SH-SY5Y (cell line): ENCODE data around the gene CNTLN.

Experiments used
- GATA2 ChIP-seq: IDR thresholded peaks from 2 replicates; pipeline ENCODE4 v1.6.1; 2011; ENCODE audit warnings: mild to moderate bottlenecking, low read depth, low read length
- GATA3 ChIP-seq: IDR thresholded peaks from 2 replicates; pipeline ENCODE4 v1.6.1; 2011; ENCODE audit warnings: low read depth, mild to moderate bottlenecking, low read length, moderate library complexity

The CNTLN gene, protein sequence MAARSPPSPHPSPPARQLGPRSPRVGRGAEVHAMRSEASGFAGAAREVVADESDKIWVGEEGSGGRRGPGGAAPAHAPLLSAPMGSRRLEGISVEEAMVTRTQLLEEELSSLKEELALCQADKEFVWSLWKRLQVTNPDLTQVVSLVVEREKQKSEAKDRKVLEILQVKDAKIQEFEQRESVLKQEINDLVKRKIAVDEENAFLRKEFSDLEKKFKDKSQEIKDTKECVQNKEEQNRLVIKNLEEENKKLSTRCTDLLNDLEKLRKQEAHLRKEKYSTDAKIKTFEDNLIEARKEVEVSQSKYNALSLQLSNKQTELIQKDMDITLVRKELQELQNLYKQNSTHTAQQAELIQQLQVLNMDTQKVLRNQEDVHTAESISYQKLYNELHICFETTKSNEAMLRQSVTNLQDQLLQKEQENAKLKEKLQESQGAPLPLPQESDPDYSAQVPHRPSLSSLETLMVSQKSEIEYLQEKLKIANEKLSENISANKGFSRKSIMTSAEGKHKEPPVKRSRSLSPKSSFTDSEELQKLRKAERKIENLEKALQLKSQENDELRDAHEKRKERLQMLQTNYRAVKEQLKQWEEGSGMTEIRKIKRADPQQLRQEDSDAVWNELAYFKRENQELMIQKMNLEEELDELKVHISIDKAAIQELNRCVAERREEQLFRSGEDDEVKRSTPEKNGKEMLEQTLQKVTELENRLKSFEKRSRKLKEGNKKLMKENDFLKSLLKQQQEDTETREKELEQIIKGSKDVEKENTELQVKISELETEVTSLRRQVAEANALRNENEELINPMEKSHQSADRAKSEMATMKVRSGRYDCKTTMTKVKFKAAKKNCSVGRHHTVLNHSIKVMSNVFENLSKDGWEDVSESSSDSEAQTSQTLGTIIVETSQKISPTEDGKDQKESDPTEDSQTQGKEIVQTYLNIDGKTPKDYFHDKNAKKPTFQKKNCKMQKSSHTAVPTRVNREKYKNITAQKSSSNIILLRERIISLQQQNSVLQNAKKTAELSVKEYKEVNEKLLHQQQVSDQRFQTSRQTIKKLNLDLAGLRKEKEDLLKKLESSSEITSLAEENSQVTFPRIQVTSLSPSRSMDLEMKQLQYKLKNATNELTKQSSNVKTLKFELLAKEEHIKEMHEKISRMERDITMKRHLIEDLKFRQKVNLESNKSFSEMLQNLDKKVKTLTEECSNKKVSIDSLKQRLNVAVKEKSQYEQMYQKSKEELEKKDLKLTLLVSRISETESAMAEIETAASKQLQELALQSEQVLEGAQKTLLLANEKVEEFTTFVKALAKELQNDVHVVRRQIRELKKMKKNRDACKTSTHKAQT (N-terminal part only)

DNA sequence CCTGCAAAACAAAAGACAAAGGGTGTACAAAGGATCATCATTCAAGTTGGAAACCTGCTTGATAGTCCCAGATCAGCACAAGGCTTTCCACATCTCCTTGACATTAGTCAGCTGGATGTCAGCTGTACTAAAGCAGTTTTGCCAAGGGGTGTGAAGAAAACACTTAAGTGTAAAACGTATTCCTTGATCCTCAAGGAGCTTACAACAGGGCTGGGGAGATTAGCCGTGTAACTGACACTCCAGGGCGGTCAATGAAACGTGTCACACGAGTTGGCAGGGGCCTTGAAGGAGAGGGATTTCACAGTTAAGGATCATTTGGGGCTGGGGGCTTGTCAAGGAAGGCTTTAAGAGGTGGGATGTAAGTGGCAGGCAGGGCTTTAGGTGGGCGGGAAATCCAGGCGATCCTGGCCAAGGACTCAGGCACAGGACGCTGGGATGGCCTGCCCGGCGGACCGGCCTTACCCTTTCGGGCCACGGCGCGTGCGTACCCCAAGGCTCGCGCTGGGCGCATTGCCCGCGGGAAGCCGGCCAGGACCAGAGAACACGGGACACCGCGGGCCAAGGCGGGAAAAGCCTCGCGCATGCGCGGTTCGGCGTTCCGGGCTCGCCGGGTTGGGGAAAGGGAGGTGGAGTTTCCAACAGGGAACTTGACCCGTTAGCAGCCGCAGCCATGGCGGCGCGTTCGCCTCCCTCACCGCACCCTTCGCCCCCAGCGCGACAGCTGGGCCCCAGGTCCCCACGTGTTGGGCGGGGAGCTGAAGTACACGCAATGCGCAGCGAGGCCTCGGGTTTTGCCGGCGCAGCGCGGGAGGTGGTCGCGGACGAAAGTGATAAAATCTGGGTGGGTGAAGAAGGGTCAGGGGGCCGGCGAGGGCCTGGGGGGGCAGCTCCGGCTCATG, at the start of gene CNTLN:
TSS of gene CNTLN (plus strand) at position 645 of the 899 bp plus-strand sequence. CDS start at position 671, 26 bp downstream.
- TF ChIP-seq GATA3 (no peak), GATA2 (peak; percentile 85)

GRCh38 chr9:17088566-17088965, 46.3 kb upstream of the CNTLN start:
- TF ChIP-seq GATA3, result no peak
- TF ChIP-seq GATA2, result no peak

DNA sequence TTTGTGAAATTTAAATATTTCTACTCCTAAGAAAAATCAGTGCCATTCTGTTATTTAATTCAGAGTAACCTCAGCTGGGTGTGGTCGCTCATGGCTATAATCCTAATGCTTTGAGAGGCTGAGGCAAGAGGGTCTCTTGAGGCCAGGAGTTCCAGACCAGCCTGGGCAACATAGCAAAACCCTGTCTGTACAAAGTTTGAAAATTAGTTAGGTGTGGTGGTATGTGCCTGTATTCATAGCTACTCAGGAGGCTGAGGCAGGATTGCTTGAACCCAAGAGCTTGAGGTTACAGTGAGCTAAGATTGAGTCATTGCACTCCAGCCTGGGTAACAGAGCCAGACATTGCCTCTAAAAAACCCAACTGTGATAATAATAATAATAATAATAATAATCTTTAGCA, 44.8 kb upstream of the CNTLN start:
- no peak for TF ChIP-seq GATA3
- TF ChIP-seq GATA2, result no peak

- TF ChIP-seq GATA3 (no peak), GATA2 (no peak)
These were observed 18.4 kb upstream of the CNTLN start for GRCh38 chr9:17116400-17116837.

DNA sequence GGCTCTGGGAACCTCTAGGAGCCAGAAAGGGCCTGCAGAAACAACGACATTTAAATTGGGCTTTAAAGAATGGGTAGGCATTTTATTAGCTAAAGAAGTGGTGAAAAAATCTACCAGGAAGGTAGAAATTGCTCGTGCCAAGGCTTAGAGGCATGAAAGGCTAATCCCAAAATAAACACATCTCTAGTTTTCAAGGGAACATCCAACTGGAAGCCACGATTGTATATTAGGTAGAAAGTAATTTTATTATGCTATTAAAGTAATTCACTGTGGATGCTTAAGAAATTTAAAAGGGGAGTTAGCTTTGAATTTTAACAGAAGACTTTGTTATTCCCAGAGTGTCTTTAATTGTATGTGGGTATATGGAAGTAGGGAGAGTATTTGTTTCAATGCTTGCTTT, 17.5 kb upstream of the CNTLN start:
- TF ChIP-seq GATA2 (no peak), GATA3 (no peak)

- TF ChIP-seq GATA3 (no peak), GATA2 (no peak)
These were observed 14.6 kb upstream of the CNTLN start for GRCh38 chr9:17120203-17120602.

- no peak for TF ChIP-seq GATA2
- no peak for TF ChIP-seq GATA3
These were observed 13.6 kb upstream of the CNTLN start for GRCh38 chr9:17121264-17121663.

GRCh38 chr9:17130291-17130690, 4.5 kb upstream of the CNTLN start:
- no peak for TF ChIP-seq GATA3
- TF ChIP-seq GATA2, result no peak

- TF ChIP-seq GATA3 (no peak), GATA2 (no peak)
These were observed 4.1 kb upstream of the CNTLN start for GRCh38 chr9:17130725-17131124.

GRCh38 chr9:17131494-17131893, 3.3 kb upstream of the CNTLN start:
- TF ChIP-seq GATA2 (no peak), GATA3 (no peak)

GRCh38 chr9:17135295-17136160, 688 bp downstream of the CNTLN start:
- TF ChIP-seq GATA2 (peak; percentile 1; the same call in 1 of the 2 replicates), GATA3 (no peak)

GRCh38 chr9:17137566-17137965, 2.7 kb downstream of the CNTLN start:
- TF ChIP-seq GATA2 (no peak), GATA3 (no peak)

GRCh38 chr9:17138503-17138902, 3.7 kb downstream of the CNTLN start:
- no peak for TF ChIP-seq GATA3
- no peak for TF ChIP-seq GATA2
